Osteocyte (in vitro differentiated cells): ENCODE results near the gene DALRD3. TPM values are rescaled to one million over a fixed set of nuclear protein-coding genes. Genes with fewer than 3 reads are reported as not detected.

Experiments used
- DNase-seq: peaks from one replicate; pipeline ENCODE4 v3.0.0; 2021; ENCODE audit warnings: mixed read lengths; ENCODE audit not compliant: unreplicated experiment; ENCODE audit errors: extremely low spot score
- H3K27ac Mint-ChIP-seq: one replicate; pipeline ENCODE4 v1.8.0; 2021; ENCODE audit warnings: mild to moderate bottlenecking, mixed read lengths; ENCODE audit not compliant: unreplicated experiment
- H3K27me3 Mint-ChIP-seq: one replicate; pipeline ENCODE4 v1.8.0; 2021; ENCODE audit warnings: mixed read lengths; ENCODE audit not compliant: unreplicated experiment
- H3K36me3 Mint-ChIP-seq: one replicate; pipeline ENCODE4 v1.8.0; 2021; ENCODE audit warnings: mixed read lengths; ENCODE audit not compliant: unreplicated experiment
- H3K4me1 Mint-ChIP-seq: one replicate; pipeline ENCODE4 v1.8.0; 2021; ENCODE audit warnings: mixed read lengths; ENCODE audit not compliant: unreplicated experiment
- H3K4me3 Mint-ChIP-seq: one replicate; pipeline ENCODE4 v1.8.0; 2021; ENCODE audit warnings: mild to moderate bottlenecking, moderate library complexity, mixed read lengths; ENCODE audit not compliant: unreplicated experiment
- H3K9me3 Mint-ChIP-seq: one replicate; pipeline ENCODE4 v1.8.0; 2021; ENCODE audit warnings: mixed read lengths; ENCODE audit not compliant: unreplicated experiment
- total RNA-seq: library from RNA; stranded (reverse); gene quantifications from 2 replicates; pipeline ENCODE4 v1.2.1, GENCODE V29; 2021
- TF ChIP-seq, protein P1 (sequence below): fragments of 200-600 bp; sonication (generic); IDR thresholded peaks from 2 replicates; pipeline ENCODE4 v1.5.0; 2021; ENCODE audit warnings: antibody characterized with exemption, mild to moderate bottlenecking, moderate library complexity

Gene DALRD3
- total RNA-seq, 1 donor from 2014 or later, result 22.8 TPM

DNA sequence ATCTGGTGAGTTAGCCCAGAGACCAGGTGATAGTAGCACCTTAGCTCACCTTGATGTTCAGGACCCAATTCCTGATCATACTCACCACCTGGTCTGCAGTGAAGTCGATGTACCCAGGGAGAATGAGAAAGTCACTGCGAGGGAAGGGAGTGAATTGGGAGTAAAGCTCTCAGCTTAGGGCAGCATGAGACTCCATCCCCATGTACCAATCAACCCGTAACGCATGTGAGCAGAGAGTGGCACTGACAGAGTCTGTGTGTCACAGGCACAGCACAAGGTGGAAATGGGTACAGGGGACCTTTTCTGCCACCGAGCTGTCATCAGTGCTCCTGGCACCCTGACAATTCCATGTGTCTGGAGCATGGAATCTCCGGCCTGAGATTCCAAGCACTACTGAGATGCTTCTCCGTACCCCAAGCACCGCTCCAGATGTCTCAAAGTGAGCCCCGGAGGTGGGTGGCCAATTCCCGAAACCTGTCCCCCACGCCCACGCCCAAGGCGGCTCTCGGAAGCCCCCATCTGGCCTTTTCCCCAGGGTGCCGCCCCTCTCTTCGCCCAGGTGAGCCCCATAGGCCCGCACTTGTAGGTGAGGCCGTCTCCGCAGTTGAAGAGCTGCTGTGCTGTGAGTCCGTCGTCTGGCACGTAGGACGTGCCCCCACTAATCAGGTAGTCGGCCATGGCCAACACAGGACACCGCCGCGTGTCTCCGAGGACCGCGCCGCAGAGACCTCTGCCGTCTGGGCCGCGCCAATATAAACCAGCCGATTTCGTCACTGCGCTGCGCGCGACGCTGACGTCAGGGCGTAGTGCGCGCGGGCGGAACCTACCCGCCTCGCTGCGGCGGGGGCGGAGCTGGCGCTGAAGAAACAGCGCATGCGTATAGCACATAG, 10.5 kb upstream of the DALRD3 start, which contains the start of gene IMPDH2:
Gene IMPDH2, minus strand, starts transcription at position 726 of the 890 bp plus-strand sequence. Its CDS starts 48 bp downstream, at position 678.
- Mint-ChIP-seq H3K27me3 (no peaks in the 10 kb centered on the region), H3K4me3 (peak within 1 kb of the TSS; percentile 92), H3K9me3 (no peaks in the 10 kb centered on the region), H3K27ac (peak within 1 kb of the TSS; percentile 95), H3K4me1 (peaks cover 20% of the 10 kb centered on the region), H3K36me3 (peaks cover 28% of the 10 kb centered on the region)
- TF ChIP-seq, protein P1, sequence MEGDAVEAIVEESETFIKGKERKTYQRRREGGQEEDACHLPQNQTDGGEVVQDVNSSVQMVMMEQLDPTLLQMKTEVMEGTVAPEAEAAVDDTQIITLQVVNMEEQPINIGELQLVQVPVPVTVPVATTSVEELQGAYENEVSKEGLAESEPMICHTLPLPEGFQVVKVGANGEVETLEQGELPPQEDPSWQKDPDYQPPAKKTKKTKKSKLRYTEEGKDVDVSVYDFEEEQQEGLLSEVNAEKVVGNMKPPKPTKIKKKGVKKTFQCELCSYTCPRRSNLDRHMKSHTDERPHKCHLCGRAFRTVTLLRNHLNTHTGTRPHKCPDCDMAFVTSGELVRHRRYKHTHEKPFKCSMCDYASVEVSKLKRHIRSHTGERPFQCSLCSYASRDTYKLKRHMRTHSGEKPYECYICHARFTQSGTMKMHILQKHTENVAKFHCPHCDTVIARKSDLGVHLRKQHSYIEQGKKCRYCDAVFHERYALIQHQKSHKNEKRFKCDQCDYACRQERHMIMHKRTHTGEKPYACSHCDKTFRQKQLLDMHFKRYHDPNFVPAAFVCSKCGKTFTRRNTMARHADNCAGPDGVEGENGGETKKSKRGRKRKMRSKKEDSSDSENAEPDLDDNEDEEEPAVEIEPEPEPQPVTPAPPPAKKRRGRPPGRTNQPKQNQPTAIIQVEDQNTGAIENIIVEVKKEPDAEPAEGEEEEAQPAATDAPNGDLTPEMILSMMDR, result no peak
- peak; percentile 97 for DNase-seq

DNA sequence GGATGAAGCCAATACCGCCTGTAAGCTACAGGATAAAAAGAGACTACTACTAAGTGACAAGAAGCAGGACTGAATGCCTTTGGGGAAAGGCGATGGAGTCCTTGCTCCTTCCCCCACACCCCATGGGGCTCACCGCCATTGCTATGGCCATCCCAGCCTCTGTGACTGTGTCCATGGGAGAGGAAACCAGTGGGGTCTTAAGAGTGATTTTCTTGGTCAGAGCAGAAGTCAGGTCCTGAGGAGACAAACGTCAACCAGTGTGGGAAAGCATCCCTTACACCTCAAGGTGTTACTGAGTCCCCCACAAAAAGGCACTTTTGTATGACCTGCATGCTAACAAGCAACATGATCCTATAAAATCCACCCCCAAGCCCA, 9.9 kb upstream of the DALRD3 start:
- Mint-ChIP-seq H3K36me3 (peaks cover 33% of the 10 kb centered on the region), H3K27ac (peak overlapping the region; percentile 95), H3K4me3 (peak overlapping the region; percentile 92), H3K27me3 (no peaks in the 10 kb centered on the region), H3K4me1 (peaks cover 22% of the 10 kb centered on the region), H3K9me3 (no peaks in the 10 kb centered on the region)
- TF ChIP-seq, protein P1, result no peak
- no peak for DNase-seq

DNA sequence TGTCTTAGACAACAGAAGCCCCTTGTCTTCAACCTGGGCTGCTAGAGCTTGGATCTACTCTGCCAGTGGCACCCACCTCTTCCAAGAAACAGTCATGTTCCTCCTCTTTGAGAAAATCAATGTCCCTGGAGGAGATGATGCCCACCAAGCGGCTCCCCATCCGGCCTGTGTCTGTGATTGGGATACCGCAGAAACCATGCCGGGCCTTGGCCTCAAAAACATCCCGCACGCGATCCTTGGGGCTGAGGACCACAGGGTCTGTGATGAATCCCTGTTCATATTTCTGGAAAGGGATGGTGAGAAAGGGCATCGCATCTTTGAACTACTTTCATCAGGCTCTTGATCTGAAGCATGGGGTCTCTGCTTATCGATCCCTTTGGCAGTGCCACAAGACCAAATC, 9.3 kb upstream of the DALRD3 start:
- Mint-ChIP-seq H3K9me3 (no peaks in the 10 kb centered on the region), H3K4me3 (peak overlapping the region; percentile 22), H3K27me3 (no peaks in the 10 kb centered on the region), H3K4me1 (peaks cover 29% of the 10 kb centered on the region), H3K36me3 (peaks cover 38% of the 10 kb centered on the region), H3K27ac (peak overlapping the region; percentile 95)
- DNase-seq, result no peak
- TF ChIP-seq, protein P1, result no peak

DNA sequence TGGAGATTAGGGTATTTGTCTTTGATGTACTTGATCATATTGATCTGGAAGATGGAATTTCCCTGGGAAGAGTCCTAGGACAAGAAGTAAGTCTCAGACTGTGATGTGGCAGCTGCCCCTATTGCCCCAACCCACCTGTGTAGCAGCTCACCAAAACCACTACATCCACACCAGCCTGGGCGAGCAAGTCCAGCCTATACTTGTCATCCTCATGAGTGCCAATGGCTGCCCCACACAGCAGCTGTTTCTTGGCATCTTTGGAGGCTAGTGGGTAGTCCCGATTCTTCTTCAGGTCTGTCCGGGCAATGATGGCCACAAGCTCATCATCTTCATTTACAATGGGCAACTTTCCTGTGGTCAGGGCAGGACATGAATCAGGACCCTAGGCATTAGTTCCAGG, 8.2 kb upstream of the DALRD3 start:
- TF ChIP-seq, protein P1, result no peak
- H3K4me3 Mint-ChIP-seq, result no peak overlapping the region
- H3K27ac Mint-ChIP-seq, result no peak overlapping the region
- no peaks in the 10 kb centered on the region for H3K27me3 Mint-ChIP-seq
- peaks cover 33% of the 10 kb centered on the region for H3K36me3 Mint-ChIP-seq
- DNase-seq, result no peak
- peaks cover 31% of the 10 kb centered on the region for H3K4me1 Mint-ChIP-seq
- H3K9me3 Mint-ChIP-seq, result no peaks in the 10 kb centered on the region

DNA sequence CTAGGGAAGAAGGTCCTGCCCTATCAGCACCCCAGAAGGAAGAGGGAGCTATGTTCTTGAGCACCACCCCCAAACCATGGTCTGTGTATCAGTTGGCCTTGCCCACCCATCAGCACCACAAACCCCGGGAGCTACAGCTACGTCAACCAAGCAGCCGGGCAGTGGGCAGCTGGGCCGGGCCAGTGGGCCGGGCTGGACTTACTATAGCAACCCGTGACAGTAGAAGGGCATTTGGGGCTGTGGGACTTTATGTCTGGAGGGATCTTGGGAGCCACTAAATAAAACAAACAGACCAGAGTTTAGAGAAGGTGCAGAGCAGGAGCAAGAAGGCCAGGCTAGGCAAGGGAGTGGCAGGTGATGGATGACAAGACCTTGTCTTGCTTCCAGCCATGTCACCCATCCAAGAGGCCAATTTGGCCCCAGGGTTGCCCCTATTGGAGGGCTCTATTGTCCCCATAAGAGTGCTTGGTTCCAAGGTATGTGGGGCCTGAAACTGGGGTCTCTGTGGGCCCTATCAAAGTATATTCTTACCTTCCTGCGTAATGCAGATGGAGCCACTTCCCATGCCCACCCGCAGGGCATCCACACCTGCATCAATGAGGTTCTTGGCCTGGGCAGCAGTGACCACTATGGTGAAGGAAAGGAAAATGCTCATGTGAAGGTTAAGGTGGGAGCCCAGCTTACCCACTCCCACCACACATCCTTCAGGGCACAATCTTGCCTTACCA, 7.6 kb upstream of the DALRD3 start:
- H3K36me3 Mint-ChIP-seq, result peaks cover 30% of the 10 kb centered on the region
- DNase-seq, result no peak
- no peak overlapping the region for H3K4me3 Mint-ChIP-seq
- H3K9me3 Mint-ChIP-seq, result no peaks in the 10 kb centered on the region
- no peak overlapping the region for H3K27ac Mint-ChIP-seq
- peaks cover 31% of the 10 kb centered on the region for H3K4me1 Mint-ChIP-seq
- no peaks in the 10 kb centered on the region for H3K27me3 Mint-ChIP-seq
- TF ChIP-seq, protein P1, result no peak
